Mucosa of descending colon (tissue), 3 donors: ENCODE results near the gene GLCE. TPM values are rescaled to one million over a fixed set of nuclear protein-coding genes. Genes with fewer than 3 reads are reported as not detected.
"Not testable (repeated sequence)": the region's sequence is repeated elsewhere in the genome, so short reads cannot be mapped to it uniquely, and the experiment has no call there.

Source experiments
- ATAC-seq: fragments of 200-7000 bp; cut with Tn5 transposase; one replicate; pipeline ENCODE4 v1.9.1; 2020; ENCODE audit warnings: mild to moderate bottlenecking, moderate library complexity
- DNase-seq, 3 donors: peaks; one replicate each; pipeline ENCODE4 v3.0.0-alpha.2; 2020
- H3K36me3 ChIP-seq: fragments of 200-600 bp; one replicate; pipeline ENCODE4 v1.8.0; 2021; ENCODE audit warnings: low read depth, mild to moderate bottlenecking
- H3K4me1 ChIP-seq: fragments of 200-600 bp; one replicate; pipeline ENCODE4 v1.8.0; 2021; ENCODE audit warnings: low read depth, mild to moderate bottlenecking
- H3K4me3 ChIP-seq: fragments of 200-600 bp; one replicate; pipeline ENCODE4 v1.8.0; 2021; ENCODE audit warnings: mild to moderate bottlenecking
- H3K9me3 ChIP-seq: fragments of 200-600 bp; one replicate; pipeline ENCODE4 v1.8.0; 2021; ENCODE audit warnings: mild to moderate bottlenecking
- CTCF ChIP-seq: fragments of 200-600 bp; IDR thresholded peaks from one replicate; pipeline ENCODE4 v1.8.0; 2022; ENCODE audit warnings: antibody characterized with exemption, mild to moderate bottlenecking
- intact Hi-C, 2 donors: fragments of 100-400 bp; cut with DNase I in 1 of 2; cut with micrococcal nuclease in 1 of 2; formaldehyde crosslinking; loops; one replicate each; pipeline versions ENCODE4 v1.11.0 to v1.11.1; 2022; cut with DNase I, micrococcal nuclease
- total RNA-seq, 3 donors: library from RNA; stranded (reverse); fragmentation: NEBNext Ultra II Directional in 2 of 3; extraction: Animal tissue kit (Norgen Biotek cat#: 25700) in 2 of 3; gene quantifications; one replicate each; pipeline versions ENCODE4 v1.2.1 to v1.2.4, GENCODE V29; 2021 to 2023
- donor health status: DM: no; HTN: no; CAD: no; lungs with moderate emphysema.
- donor health status: DM: no; HTN: no; CAD: no.
- donor health status: DM: no; HTN: yes; CAD: no.

GLCE gene
- total RNA-seq, 3 donors from 2014 or later = 17.7 to 36.4 (median 32.3) TPM

GRCh38 chr15:69167218-69167846, 6.9 kb downstream of the GLCE start:
- intact Hi-C loops = loop anchor here in 1 of 2 donors (10.0 kb wide), 1 partner anchor 57 kb away; no protein-coding TSS in a partner anchor
- H3K9me3 ChIP-seq = no peaks in the 10 kb centered on the region
- DNase-seq (no peak), ATAC-seq (peak; percentile 77)
- no peaks in the 10 kb centered on the region for H3K36me3 ChIP-seq
- H3K4me1 ChIP-seq = peaks cover 7% of the 10 kb centered on the region
- H3K4me3 ChIP-seq = no peak overlapping the region
- TF ChIP-seq CTCF = no peak

GRCh38 chr15:69168361-69168760, 7.9 kb downstream of the GLCE start:
- not testable (repeated sequence) for ATAC-seq, H3K9me3 ChIP-seq, H3K36me3 ChIP-seq, H3K4me1 ChIP-seq, H3K4me3 ChIP-seq, DNase-seq
- intact Hi-C loops = loop anchor here in 1 of 2 donors (10.0 kb wide), 1 partner anchor 56 kb away; no protein-coding TSS in a partner anchor

GRCh38 chr15:69169540-69169939, 9.1 kb downstream of the GLCE start:
- H3K4me3 ChIP-seq, DNase-seq, H3K36me3 ChIP-seq, ATAC-seq, H3K4me1 ChIP-seq, H3K9me3 ChIP-seq: not testable (repeated sequence)
- intact Hi-C loops = loop anchor here in 1 of 2 donors (10.0 kb wide), 1 partner anchor 55 kb away; no protein-coding TSS in a partner anchor

GRCh38 chr15:69170597-69170996, 10.2 kb downstream of the GLCE start:
- ATAC-seq (no peak), DNase-seq (no peak)
- intact Hi-C loops = no loop called here
- Histone ChIP-seq H3K36me3 (no peaks in the 10 kb centered on the region), H3K4me1 (peaks cover 9% of the 10 kb centered on the region), H3K4me3 (no peak overlapping the region), H3K9me3 (no peaks in the 10 kb centered on the region)
- TF ChIP-seq CTCF = no peak

- DNase-seq (peak in 1 of 3 donors; percentile 67), ATAC-seq (peak; percentile 100)
- H3K9me3 ChIP-seq = no peaks in the 10 kb centered on the region
- no peak for TF ChIP-seq CTCF
- H3K4me1 ChIP-seq = peaks cover 9% of the 10 kb centered on the region
- H3K4me3 ChIP-seq = no peak overlapping the region
- no peaks in the 10 kb centered on the region for H3K36me3 ChIP-seq
- intact Hi-C loops = no loop called here
Observed at GRCh38 chr15:69172847-69173246, 12.4 kb downstream of the GLCE start.

GRCh38 chr15:69175536-69175935, 15.1 kb downstream of the GLCE start:
- H3K4me3 ChIP-seq = no peak overlapping the region
- no peak for TF ChIP-seq CTCF
- ATAC-seq = no peak
- intact Hi-C loops = no loop called here
- H3K9me3 ChIP-seq = no peaks in the 10 kb centered on the region
- peaks cover 9% of the 10 kb centered on the region for H3K4me1 ChIP-seq
- DNase-seq = no peak
- no peaks in the 10 kb centered on the region for H3K36me3 ChIP-seq
